ENCODE data around the gene RNF34.

GRCh38 chr12:121403721-121404120 lies 3.8 kb downstream of the RNF34 start:
- TF ChIP-seq POLR2A (IDR thresholded peaks at IDR 0.05) (no peak), CTCF (IDR thresholded peaks at IDR 0.05) (no peak)
